ENCODE measurements around the gene TBC1D14.
"Not testable (repeated sequence)": the region's sequence is repeated elsewhere in the genome, so short reads cannot be mapped to it uniquely, and the experiment has no call there.

TBC1D14 gene

GRCh38 chr4:7068883-7069282 is 159.3 kb downstream of the TBC1D14 start:
- DNase-seq: no peak

GRCh38 chr4:7070729-7071511 is 161.3 kb downstream of the TBC1D14 start:
- DNase-seq: peak; percentile 61

DNA sequence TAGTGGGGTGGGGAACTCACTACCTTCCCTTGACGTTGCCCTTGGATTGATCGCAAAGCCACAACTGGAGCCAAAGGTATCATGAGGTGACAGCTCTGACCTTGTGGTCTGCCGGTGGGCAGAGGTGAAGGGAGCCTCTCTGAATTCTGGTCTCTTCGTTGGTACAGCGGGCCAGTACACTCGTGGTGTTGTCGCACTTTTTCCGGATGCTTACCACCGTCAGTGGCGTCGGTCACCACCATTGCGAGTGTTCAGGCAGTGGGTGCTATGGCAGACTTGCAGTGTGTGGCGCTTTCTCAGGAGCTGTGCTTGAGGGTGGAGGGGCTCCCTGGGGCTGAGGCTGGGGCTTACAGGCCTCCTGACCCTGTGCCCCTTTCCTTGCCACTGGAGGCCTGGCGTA is 163.4 kb downstream of the TBC1D14 start:
- DNase-seq: no peak

DNA sequence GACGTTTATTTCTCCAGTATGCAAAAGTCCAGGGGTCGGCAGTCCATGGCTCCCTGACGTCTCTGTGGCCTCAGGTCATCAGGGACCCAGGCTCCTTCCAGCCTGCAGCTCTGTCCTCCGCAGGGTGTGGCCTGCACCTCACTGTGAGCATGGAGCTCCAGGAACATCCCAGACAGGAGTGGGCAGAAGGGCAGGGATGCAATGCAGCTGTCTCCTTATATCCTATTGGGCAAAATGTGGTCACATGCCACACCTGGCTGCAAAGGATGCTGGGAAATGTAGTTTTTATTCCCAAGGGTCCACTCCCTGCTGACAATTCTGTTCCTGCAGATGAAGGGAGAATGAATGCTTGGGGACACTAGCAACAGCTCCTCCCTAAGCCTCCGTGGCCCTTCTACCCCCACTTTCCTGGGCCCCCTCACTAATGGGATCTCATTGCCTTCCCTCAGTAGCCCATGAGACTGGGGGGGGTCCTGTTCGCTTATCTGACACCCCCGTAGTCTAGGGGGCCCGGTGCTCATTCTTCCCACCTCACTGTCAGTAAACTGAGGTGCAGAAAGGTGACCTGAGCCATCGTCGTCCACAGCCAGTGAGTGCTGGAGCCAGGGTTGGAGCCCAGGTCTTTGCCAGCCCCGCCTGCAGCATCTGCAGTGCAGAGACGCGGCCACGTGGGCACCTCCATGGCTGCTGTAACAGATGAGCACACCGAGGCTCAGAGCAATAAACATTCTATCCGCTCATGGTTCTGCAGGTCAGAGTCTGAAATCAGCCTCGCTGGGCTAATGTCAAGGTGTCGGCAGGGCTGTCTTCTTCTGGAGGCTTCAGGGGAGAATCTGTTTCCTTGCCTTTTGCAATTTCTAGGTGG is 164.1 kb downstream of the TBC1D14 start:
- peak; percentile 30 for DNase-seq

GRCh38 chr4:7074426-7074825 is 164.8 kb downstream of the TBC1D14 start:
- DNase-seq: no peak

DNA sequence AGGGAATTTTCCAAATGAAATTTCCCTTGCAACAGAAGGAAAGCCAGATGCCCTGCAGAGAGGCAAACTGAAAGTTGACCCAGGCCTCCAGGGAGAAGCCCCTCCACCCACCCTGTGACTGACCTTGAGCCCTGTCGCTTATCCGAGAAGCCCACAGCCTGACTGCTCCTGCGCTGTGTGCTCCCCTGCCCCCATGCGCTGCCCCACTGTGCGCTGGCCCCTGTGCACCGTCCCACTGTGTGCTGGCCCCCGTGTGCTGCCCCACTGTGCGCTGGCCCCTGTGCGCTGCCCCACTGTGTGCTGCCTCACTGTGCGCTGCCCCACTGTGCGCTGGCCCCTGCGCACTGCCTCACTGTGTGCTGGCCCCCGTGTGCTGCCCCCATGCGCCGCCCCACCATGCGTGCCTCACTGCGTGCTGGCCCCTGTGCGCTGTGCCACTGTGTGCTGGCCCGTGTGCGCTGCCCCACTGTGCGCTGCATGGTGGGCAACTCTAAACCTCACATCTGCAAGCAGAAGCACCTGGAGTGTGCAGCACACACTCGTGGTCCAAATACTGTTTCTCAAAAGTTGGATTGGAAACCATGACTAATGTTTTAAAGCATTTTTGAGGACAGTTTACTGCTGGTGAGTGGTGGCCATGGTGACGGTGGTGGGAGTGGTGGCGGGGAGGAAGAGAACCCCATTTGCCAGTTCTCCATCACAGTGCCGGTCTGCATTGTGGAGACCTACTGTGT is 166.5 kb downstream of the TBC1D14 start:
- DNase-seq: no peak

- no peak for DNase-seq
Observed at GRCh38 chr4:7076696-7077082, 167.1 kb downstream of the TBC1D14 start.

DNA sequence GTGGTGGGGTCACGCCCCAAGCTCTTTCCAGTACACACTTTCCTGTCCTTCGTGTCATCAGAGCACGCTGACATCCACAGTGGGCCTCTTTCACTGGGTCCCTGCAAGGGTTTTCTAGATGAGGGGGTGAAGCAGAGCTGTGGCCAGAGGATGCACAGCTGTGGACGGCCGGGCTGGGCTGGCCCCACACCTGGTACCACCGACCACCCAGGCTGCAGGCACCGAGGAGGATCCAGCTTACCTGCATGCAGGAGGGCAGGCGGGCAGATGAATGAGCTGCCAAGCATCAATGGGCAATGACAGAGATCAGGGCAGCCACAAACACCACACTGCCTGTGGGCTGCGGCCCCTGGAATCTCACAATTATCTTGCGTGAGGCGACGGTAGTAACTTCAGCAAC is 167.7 kb downstream of the TBC1D14 start:
- DNase-seq: no peak

DNA sequence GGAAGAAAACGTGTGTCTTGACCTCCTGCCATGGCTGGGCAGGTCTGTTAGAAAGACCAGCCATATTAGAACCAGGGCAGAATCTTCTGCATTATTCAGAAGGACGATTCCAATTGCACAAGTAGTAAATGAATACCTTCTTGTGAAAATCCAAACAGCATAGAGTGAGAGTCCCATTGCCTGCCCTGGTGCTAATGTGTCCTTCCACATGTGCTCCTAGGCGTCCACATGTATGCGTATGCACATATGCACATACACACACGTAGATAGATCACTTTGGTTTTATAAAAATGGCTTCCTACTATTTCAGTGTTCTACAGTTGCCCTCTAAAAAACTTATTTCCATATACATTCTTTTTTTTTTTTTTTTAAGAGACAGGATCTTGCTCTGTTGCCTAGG is 168.4 kb downstream of the TBC1D14 start:
- DNase-seq: no peak

GRCh38 chr4:7079483-7079882 is 169.9 kb downstream of the TBC1D14 start:
- not testable (repeated sequence) for DNase-seq

DNA sequence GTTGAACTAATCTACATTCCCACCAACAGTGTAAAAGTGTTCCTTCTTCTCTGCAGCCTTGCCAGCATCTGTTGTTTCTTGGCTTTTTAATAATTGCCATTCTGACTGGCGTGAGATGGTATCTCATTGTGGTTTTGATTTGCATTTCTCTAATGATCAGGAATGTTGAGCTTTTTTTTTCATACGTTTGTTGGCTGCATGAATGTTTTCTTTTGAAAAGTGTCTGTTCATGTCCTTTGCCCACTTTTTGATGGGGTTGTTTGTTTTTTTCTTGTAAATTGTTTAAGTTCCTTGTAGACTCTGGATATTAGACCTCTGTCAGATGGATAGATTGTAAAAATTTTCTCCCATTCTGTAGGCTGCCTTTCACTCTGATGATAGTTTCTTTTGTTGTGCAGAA is 170.3 kb downstream of the TBC1D14 start:
- DNase-seq: not testable (repeated sequence)

All from NCI-H524 treated with DMSO at 0.1 percent for 48 hours (cell line).